GM12892 (cell line): Measurements from ENCODE around the gene UBTD1.

ENCODE experiments used
- DNase-seq: peaks from one replicate; pipeline ENCODE4 v3.0.0; 2011; ENCODE audit not compliant: insufficient read length
- FAIRE-seq: peaks from 2 replicates; lab custom pipeline; 2011; peaks lifted over from hg19 to GRCh38; lab: Jason Lieb, UNC
- POLR2A ChIP-seq: IDR thresholded peaks from 2 replicates; pipeline ENCODE4 v1.6.1; 2011; ENCODE audit warnings: low read depth, low read length, control low read depth
- POLR2AphosphoS5 ChIP-seq: IDR thresholded peaks from 2 replicates; pipeline ENCODE4 v1.6.1; 2011; ENCODE audit warnings: low read depth, low read length, control low read depth
- TAF1 ChIP-seq: IDR thresholded peaks from 2 replicates; pipeline ENCODE4 v1.6.1; 2011; ENCODE audit warnings: low read depth, mild to moderate bottlenecking, control low read depth, low read length, borderline replicate concordance

The UBTD1 gene

DNA sequence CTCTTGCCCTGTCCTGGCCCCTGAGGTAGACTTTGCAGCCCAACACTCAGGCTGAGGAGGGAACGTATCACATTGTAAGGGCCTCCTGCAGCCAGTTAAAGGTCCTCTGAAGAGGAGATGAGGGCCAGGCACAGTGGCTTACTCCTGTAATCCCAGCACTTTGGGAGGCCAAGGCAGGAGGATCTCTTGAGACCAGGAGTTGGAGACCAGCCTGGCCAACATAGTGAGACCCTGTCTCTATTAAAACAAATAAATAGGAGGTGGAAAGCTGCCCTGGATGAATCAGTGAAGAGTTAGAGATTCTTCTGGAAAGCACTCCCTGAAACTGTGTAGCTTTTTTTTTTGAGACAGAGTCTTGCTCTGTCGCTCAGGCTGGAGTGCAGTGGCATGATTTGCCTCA, 88.5 kb downstream of the UBTD1 start:
- DNase-seq, result no peak
- TF ChIP-seq POLR2AphosphoS5 (no peak), TAF1 (no peak), POLR2A (no peak)
- FAIRE-seq, result no peak

DNA sequence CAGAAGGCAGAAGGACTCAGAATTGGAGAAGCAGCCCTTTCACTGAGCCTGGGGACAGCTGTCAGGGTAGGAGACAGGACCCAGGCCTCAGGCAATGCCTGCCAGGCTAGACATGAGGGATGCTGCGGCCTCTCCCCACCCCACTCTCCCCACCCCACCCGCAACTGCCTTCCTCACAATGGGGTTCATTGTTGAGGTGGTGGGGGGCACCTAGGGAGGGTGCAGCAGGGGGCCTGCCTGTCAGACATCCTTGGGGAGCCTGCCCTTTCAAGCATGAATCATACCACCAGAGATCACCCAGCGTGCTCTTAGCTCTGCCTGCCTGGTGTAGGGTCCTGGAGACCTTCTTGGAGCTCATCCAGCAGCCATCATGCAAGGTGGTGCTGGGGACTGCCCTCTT, 90.8 kb downstream of the UBTD1 start, which contains the start of gene C10orf62:
Gene C10orf62 (plus strand): TSS at position 243 of the 400 bp plus-strand sequence. CDS start 177 bp downstream, outside the sequence.
- FAIRE-seq (no peak), DNase-seq (no peak)
- no peak for TF ChIP-seq POLR2AphosphoS5
- no peak for TF ChIP-seq TAF1

DNA sequence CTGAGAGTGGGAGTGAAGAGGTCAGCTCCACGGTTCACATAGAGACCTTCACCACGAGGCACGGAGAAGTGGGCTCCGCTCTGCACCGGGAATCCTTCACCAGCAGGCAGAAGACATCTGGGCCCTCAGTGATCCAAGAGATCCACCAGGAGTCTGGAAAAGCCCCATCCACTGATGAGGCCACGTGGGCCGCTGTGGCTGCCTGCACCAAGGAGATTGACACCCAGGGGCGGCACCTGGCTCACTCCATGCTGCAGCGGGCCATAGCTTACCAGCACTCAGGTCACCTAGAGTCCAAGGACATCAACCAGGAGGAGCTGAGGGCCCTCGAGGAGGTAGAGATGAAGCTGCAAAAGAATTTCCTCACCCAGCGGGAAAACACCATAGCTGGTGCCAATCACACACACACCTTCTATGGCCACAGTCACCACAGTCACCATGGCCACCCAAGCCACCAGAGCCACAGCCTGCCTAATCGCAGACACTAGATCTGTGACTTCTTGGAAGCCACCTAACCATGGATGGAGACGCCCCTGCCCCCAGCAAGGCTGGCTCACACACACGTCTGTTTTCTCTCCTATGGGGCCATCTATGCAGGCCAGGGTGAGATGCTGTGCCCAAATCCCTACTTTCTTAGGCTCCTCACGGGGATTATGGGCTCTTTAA, 91.5 kb downstream of the UBTD1 start:
- DNase-seq (no peak), FAIRE-seq (no peak)

DNA sequence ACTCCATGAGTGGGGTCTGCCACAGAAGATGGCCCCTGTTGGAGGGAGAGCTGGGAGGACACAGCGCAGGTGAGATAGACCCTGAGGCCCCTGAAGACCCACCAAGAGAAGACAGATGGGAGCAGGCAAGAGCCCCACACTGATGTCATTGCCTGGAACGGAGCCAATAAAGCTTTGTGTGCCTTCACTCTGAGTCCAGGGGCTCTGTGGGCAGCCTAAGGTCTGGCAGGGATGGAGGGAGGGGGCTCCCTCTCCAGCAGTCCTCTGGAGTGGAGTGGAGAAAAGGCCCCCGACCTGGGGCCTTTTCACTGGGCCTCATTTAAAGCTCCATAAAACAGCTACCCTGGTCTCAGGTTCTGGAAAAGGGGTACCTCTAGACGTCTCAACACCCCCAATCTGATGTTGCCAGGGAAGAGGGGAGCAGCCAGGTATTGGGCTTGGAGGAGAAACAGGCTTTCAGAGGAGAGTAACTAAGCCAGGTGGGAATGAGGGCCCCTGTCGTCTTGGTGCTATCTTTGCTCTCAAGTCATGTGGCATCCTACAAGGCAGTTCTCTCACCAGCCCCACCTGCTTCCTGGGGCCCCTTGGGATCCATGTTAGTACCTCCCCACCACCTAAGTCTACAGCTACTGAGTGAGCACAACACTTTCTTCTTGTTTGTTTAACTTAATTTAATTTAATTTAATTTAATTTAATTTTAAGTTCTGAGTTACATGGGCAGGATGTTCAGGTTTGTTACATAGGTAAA, 92.2 kb downstream of the UBTD1 start:
- DNase-seq (no peak), FAIRE-seq (no peak)
- TF ChIP-seq TAF1 (no peak), POLR2AphosphoS5 (no peak), POLR2A (no peak)

More for the DNA sequence above, 91.5 kb downstream of the UBTD1 start:
- TF ChIP-seq POLR2AphosphoS5 (no peak), POLR2A (no peak), TAF1 (no peak)

DNA sequence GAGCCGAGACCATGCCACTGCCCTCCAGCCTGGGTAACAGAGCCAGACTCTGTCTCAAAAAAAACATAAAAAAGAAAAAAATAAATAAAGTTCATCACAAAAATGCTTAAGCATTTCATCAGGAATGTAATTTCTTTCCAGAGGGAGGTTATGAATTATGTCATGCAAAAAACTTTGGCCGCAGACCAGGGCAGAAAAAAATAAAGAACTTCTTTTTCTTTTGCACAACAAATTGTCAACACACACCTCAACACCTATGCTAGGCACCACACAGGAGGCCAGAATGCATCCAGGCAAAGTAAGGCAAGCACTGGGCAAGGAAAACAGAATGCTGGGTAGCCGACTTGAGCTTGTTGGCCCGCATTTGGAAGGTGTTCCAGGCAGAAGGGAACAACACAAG, 94.7 kb downstream of the UBTD1 start:
- TF ChIP-seq POLR2A (no peak), POLR2AphosphoS5 (no peak), TAF1 (no peak)
- DNase-seq, result no peak
- FAIRE-seq, result no peak

DNA sequence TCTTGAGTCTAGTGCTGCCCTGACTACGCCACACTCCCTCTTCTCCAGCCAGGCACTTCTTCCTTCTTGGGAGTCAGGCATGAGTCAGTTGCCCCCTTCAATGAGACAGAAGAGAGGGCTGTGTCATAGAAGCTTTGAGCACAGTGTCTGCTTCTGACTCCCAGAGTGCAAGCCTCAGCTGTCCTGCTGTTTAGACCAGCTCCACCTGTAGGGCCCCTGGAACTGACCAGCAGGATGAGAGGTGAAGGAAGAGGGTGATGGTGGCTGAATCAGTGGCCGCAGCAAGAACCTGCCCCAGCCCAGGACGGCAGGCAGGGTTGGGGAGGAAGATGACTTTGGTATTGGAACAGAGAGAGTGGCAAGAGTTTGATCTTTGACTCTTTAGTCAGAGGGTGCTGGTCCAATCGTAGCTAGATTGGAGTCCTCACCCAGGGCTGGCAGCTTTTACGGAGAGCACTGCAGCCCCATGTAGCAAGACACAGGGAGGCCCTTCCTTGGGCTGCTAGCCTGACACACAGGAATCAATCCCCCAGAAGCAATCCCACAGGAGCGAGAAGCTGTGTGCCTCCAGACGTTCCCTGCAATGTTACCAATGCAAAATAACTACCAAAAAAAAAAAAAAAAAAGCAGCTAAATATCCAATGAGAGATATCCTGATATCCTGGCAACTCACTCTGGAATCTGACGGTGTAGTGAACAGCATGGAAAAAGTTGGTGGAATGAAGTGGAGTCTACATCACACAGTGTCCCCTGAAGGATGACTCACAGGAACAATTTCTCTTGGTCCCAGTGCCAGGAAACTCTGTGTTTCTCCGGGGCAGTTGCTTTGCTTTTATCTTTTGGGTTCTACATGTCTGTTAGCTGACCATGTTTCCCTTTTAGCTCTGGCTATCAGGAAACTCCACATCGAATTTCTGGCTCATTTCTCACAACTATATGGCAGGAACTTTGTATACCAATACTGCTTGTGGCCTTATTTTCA, 97.7 kb downstream of the UBTD1 start:
- FAIRE-seq, result no peak
- no peak for DNase-seq
- no peak for TF ChIP-seq POLR2AphosphoS5
- TF ChIP-seq TAF1, result no peak
- TF ChIP-seq POLR2A, result no peak

DNA sequence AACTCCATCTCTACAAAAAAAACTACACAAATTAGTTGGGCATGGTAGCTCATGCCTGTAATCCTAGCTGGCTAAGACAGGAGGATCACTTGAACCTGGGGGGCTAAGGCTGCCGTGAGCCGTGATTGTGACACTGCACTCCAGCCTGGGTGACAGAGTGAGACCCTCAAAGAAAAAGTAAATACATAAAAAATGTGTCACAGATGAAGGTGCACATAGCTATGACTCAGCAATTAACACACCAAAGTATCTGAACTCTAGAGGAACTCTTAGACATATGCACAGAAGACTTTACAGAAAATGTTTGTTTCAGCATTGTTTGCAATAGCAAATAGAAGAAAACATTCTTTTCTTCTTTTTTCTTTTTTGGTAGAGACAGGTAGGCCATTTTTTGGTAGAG, 99.1 kb downstream of the UBTD1 start:
- FAIRE-seq (no peak), DNase-seq (no peak)
- no peak for TF ChIP-seq POLR2A
- TF ChIP-seq TAF1, result no peak
- no peak for TF ChIP-seq POLR2AphosphoS5

DNA sequence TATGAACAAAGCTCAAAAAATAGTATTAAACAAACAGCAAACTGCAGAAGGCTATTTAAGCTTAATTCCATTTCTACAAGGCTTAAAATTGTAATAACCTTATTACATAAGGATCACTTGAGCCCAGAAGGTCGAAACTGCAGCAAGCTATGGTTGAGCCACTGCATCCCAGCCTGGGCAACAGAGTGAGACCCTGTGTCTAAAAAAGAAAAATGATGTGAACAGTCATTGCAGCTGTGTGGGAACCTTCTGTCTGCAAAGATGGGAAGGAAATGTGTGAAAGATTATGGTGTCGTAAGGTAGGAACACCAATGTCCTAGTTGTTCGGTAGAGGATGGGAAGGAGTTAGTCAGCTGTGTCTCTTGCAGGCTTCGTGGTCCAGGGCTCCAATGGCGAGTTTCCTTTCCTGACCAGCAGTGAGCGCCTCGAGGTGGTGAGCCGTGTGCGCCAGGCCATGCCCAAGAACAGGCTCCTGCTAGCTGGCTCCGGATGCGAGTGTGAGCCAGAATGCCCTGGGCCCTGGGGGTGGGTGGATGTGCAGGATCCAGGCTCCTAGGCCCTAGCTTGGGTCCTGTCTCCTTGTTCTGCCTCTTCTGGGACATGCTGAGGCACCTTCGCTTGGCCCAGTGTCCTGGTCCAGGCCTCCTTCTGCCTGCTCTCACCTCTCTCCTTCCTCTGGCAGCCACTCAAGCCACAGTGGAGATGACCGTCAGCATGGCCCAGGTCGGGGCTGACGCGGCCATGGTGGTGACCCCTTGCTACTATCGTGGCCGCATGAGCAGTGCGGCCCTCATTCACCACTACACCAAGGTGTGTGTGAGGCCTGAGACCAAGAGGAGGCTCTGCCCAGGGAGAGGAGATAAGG, 99.9 kb downstream of the UBTD1 start:
- DNase-seq (no peak), FAIRE-seq (no peak)
- TF ChIP-seq TAF1, result no peak
- no peak for TF ChIP-seq POLR2A
- no peak for TF ChIP-seq POLR2AphosphoS5

DNA sequence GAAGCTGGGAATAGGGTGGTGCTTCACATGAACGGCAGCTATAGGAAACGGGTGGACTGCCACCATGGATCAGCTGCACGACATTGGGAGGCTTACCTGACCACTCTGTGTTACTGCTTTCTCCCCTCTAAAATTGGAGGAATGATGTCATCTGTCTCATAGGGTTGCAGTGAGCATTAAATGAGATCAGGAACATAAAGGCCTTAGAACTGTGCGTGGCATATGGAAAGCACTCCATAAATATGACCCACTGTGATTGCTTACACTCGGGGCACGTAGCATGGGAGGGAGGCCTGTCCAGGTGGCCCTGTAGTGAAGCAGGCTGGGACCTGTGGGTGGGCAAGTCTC, 100.5 kb downstream of the UBTD1 start:
- no peak for FAIRE-seq
- TF ChIP-seq POLR2A (no peak), POLR2AphosphoS5 (no peak), TAF1 (no peak)
- no peak for DNase-seq

DNA sequence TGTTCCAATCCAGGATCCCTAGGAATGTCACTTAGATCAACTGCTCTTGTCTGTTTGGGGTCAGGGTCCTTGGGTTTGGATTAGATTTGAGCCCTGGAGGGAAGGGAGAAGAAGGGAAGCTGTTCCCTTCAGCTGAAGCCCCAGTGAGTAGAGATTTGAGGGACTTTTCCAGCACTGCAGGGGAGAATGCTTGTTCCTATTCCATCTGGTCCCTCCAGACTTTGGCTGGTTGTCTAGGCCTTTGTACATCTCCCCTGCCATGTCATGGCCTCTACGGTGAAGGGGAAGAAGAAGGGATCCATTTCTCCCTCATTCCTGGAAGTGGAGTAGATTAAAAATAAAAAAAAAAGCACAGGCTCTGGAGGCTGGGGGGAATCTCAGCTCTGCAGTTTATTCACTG, 101.9 kb downstream of the UBTD1 start:
- TF ChIP-seq TAF1 (no peak), POLR2AphosphoS5 (no peak), POLR2A (no peak)
- no peak for FAIRE-seq
- DNase-seq, result no peak
